Measurements from ENCODE around the gene LRCH1.

DNA sequence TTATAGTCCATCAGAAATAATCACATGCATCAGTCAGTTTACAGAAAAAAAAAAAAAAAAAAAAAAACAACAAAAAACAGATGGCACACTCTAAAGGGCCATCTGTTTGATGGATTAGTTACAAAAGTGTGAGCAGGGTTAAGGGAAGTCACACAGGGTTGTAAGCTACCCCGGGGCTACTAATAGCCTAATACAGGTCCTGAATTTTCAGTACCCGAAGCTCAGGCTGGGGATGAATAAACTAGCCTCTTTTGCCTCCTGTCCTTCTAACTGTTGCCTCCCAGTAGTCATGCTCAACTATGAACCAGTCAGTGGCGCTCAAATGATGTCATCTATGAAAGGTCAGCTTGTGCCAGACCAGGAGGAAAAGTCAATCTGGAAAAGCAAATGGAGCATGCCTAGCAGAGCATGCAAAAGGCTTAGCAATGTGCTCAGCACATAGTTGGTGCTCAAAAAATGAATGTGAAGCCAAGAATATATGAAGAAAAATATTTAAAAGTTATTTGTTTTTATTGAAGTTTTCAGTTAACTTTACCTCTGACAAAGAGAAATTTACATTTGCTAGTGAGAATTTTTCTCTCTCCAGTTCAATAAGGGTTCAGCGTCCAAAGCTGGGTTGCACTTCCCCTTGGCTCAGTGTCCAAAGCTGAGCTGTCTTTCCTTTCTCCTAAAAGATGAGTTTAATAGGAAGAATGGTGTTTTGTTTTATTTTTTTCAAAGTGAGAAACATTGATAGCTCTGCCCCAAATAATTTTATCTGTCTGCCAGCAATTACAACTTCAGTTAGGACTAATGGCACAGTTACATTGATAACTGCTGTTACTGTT lies 30.8 kb upstream of the LRCH1 start:
- TF ChIP-seq, protein P1, sequence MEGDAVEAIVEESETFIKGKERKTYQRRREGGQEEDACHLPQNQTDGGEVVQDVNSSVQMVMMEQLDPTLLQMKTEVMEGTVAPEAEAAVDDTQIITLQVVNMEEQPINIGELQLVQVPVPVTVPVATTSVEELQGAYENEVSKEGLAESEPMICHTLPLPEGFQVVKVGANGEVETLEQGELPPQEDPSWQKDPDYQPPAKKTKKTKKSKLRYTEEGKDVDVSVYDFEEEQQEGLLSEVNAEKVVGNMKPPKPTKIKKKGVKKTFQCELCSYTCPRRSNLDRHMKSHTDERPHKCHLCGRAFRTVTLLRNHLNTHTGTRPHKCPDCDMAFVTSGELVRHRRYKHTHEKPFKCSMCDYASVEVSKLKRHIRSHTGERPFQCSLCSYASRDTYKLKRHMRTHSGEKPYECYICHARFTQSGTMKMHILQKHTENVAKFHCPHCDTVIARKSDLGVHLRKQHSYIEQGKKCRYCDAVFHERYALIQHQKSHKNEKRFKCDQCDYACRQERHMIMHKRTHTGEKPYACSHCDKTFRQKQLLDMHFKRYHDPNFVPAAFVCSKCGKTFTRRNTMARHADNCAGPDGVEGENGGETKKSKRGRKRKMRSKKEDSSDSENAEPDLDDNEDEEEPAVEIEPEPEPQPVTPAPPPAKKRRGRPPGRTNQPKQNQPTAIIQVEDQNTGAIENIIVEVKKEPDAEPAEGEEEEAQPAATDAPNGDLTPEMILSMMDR (IDR thresholded peaks at IDR 0.05), result no peak
- TF ChIP-seq EZH2phosphoT487 (IDR thresholded peaks at IDR 0.05), result no peak
